Keratinocyte (primary cell): Measurements from ENCODE around the gene IL3.

Experiments
- EZH2 ChIP-seq: IDR thresholded peaks from one replicate; pipeline ENCODE4 v1.6.1; 2012; ENCODE audit warnings: inconsistent platforms, mild to moderate bottlenecking, low read length, moderate library complexity
- TF ChIP-seq, protein P1 (sequence below), 3 experiments: IDR thresholded peaks in 1 of 3; conservative IDR thresholded peaks in 1 of 3; optimal IDR thresholded peaks in 1 of 3; 2 replicates in 2 of 3; 3 replicates in 1 of 3; pipeline versions ENCODE3 to v1.5.1; 2011; ENCODE audit warnings: low read length in 3 of 3, mild to moderate bottlenecking in 3 of 3, moderate library complexity in 2 of 3, control low read depth in 1 of 3, inconsistent platforms in 1 of 3; ENCODE audit not compliant: insufficient read depth in 2 of 3; ENCODE audit errors: extremely low read depth in 1 of 3

DNA sequence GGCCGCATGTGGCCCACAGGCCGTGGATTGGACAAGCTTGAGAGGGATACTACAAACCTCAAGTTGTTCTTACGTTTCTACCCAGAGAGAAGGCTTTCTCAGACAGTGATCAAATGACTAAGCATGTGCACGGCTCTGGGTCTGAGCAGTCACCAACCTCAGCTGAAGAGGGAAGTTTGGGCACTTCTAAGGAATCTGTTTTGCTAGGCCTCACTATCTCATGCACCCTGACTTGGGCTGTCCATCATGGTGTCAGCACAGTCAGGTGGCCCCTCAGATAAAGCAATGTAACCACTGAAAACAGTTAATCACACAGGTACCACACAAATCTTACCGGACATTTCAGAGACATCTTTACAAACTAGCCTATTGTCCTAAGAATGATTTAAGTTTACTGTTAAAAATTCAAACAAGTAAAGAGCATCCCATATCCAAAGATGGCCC is 37.7 kb downstream of the IL3 start:
- TF ChIP-seq, protein P1, sequence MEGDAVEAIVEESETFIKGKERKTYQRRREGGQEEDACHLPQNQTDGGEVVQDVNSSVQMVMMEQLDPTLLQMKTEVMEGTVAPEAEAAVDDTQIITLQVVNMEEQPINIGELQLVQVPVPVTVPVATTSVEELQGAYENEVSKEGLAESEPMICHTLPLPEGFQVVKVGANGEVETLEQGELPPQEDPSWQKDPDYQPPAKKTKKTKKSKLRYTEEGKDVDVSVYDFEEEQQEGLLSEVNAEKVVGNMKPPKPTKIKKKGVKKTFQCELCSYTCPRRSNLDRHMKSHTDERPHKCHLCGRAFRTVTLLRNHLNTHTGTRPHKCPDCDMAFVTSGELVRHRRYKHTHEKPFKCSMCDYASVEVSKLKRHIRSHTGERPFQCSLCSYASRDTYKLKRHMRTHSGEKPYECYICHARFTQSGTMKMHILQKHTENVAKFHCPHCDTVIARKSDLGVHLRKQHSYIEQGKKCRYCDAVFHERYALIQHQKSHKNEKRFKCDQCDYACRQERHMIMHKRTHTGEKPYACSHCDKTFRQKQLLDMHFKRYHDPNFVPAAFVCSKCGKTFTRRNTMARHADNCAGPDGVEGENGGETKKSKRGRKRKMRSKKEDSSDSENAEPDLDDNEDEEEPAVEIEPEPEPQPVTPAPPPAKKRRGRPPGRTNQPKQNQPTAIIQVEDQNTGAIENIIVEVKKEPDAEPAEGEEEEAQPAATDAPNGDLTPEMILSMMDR (optimal IDR thresholded peaks at IDR 0.05 in 1 of 3, IDR thresholded peaks at IDR 0.05 in 1 of 3, conservative IDR thresholded peaks at IDR 0.05 in 1 of 3; ENCODE audit: extremely low read depth in 1 of 3, insufficient read depth in 2 of 3, low read length in 3 of 3): no peak
- TF ChIP-seq EZH2: no peak
